GM21526 (cell line): ENCODE data around the gene CCDC184.
"Not testable (repeated sequence)": the region's sequence is repeated elsewhere in the genome, so short reads cannot be mapped to it uniquely, and the experiment has no call there.

ENCODE experiments used
- ATAC-seq: cut with Tn5 transposase; IDR thresholded peaks from one replicate; pipeline ENCODE4 v1.9.1; 2021; ENCODE audit warnings: moderate library complexity; ENCODE audit not compliant: unreplicated experiment, low FRiP score

The CCDC184 gene

DNA sequence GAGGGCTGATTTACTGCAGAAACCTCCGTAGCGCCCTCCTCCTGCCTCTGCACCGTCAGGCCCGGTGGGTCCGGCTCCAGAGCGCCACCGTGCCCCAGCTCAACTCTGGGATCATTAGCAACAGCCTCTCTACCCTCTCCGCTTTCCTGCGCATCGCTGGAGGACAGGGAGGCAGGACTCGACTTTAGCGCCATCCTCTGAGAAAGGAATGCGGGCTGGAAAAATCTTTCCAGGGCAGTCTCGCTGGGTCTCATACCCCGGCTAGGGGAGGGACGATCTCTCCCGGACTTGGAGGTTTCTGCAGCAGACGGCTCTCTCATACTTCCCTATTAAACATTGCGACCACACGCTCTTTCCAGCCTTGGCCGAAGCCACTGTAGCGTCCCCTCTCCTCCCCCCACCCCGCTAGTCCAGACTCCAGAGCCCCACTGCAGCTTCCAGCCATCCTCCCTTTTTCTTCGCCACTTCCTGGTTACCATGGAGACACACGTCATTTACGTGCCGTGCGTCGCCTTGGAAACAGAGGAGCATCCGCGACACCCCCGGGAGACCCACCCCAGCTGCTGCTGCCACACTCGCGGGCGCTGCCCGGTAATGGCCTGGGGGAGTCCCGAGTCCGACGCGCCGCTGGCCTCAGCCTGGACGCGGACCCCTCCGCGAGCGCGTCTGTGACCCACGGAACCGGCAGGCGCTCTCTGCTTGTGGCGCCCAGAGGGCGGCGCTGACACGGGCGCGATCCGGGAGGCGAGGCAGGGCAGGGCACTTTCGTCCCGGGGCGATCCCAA is at the start of gene CCDC184:
Gene CCDC184, plus strand, starts transcription at position 554 of the 785 bp plus-strand sequence. CDS start 479 bp downstream, outside the sequence.
- ATAC-seq = peak; percentile 58

DNA sequence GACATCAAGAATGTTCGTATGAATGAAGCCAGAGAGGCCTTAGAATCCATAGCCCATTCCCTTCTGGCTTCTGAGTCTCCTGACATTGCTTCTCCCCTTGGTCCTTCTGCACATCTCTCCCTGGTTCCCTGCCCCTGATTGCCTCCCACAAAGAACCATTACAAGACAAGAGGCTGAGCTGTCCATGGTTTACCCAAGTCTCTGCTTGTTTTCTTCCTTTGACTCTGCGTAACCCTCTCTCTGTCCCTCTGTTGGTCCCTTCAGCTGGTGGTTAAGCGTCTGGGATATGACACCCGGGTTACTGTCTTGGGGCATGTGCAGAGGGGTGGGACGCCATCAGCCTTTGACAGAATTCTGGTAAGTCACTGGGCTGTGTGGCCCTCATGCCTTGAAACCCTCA is 48.4 kb upstream of the CCDC184 start:
- ATAC-seq = no peak

DNA sequence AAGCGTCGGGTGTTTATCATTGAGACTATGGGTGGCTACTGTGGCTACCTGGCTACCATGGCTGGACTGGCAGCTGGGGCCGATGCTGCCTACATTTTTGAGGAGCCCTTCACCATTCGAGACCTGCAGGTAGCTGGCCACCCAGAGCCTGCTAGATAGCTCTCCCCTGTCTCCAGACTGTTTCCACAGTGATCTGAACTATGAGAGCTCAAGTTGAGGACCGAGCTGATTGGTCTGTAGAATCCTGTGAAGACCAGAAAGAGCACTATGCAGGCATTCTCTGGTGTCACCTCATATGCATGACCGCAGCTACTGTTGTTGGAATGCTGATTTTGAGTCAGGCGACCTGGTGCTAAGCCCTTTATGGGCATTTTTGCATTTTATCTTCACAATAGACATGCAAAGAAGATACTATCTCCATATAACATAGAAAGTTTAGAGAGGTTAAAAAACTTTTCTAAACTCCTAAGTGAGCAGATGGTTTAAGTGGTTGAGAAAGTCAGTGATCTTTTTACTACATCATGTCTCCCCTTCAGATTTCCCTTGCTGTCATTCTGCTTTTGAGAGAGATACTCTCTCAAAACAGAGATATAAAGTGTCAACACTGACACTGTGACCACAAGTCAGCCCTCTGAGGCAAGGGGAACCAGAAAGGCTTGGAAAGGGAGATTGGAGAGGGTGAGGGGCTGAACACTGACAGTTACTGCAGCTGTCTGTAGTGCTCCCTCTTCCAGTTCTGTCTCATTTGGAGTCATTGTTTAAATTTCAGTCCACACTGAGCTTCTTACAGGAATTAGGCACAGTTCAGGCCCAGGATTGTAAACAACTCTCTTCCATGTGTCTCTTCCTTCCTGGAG is 40.4 kb upstream of the CCDC184 start:
- no peak for ATAC-seq

DNA sequence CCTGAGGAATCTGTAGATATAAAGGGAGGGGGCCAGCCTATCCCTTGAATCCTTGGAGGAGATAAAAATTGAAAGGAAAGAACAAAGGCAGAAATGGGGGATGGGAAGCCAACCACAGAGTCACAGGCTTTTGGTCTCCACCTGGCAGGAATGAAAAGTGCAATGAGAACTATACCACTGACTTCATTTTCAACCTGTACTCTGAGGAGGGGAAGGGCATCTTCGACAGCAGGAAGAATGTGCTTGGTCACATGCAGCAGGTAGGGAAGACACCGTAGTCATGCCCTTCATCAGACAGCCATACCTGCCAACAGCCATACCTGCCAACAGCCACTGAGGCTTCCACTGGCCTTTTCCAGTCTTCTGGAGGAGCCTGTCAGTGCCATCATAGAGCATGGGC is 39.5 kb upstream of the CCDC184 start:
- no peak for ATAC-seq

DNA sequence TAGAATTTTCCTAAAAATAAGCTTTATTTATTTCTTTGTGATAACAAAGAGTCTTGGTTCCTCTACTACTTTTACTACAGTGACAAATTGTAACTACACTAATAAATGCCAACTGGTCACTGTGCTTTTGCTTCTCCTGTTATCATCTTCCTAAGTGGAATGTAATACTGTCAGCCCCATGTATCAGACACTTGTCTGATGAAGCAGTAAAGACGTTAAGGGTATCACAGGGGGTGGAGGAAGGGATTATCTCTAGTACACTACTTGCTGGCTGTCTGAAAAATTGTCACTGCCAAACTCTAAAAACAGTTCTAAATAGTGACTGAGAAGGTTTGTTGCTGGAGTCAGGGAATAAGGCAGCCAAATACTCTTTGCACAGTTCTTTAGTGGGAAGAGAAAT is 37.5 kb upstream of the CCDC184 start:
- ATAC-seq = no peak

DNA sequence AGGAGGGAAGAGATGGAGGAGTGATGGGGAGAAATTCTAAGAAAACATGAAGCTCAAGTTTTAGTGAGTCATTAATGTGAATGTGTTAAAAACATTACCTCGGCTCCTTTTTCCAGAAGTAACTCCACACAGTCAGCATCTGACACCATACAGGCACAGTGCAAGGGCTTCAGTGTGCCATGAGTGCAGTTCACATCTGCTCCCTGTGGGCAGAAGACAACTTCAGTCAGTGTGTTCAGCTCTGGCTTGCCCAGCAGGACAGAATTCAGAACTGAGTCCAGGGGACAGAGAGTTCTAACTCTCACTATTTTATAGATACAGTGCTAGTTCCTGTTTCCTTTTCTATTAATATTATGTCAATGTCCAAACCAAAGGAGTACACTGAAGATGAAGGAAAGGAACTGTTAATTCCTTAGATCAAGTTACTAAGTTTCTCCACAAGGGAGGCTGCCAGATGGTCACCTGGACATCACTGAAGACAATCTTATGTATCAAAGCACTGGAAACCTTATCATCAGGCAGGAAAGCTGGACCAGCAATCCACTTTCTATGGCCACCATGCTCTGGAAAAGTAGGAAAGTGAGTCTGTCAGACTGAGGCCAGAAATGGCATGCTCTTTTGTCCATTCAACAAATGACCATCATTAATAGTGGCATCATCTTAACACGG is 32.2 kb upstream of the CCDC184 start:
- no peak for ATAC-seq

DNA sequence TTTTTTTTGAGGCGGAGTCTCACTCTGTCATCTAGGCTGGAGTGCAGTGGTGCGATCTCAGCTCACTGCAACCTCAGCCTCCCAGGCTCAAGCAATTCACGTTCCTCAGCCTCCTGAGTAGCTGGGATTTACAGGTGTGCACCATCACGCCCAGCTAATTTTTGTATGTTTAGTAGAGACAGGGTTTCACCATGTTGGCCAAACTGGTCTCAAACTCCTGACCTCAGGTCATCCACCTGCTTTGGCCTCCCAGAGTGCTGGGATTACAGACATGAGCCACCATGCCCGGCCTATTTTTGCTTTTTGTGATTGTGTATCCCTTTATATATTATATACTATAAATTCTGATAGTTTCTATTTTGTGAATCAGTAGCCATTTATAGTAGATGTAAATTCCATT is 27.7 kb upstream of the CCDC184 start:
- not testable (repeated sequence) for ATAC-seq

DNA sequence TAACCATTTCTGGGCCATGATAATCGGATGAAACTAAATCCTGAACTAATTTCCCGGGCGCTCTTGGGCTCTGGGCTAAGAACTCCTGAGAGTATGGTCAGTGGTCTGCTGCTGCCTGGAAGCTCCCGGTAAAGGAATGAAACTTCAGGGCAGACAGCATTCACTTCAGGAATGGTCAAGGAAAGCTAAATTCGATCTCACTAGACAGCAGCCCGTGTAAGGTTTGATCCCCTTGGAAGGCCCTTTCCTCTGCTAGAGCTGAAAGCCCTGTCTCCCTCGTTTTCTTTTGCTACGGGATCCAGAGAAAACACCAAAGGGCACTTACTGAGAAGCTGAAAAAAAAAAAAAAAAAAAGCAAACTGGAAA is 26.8 kb upstream of the CCDC184 start:
- ATAC-seq = no peak

DNA sequence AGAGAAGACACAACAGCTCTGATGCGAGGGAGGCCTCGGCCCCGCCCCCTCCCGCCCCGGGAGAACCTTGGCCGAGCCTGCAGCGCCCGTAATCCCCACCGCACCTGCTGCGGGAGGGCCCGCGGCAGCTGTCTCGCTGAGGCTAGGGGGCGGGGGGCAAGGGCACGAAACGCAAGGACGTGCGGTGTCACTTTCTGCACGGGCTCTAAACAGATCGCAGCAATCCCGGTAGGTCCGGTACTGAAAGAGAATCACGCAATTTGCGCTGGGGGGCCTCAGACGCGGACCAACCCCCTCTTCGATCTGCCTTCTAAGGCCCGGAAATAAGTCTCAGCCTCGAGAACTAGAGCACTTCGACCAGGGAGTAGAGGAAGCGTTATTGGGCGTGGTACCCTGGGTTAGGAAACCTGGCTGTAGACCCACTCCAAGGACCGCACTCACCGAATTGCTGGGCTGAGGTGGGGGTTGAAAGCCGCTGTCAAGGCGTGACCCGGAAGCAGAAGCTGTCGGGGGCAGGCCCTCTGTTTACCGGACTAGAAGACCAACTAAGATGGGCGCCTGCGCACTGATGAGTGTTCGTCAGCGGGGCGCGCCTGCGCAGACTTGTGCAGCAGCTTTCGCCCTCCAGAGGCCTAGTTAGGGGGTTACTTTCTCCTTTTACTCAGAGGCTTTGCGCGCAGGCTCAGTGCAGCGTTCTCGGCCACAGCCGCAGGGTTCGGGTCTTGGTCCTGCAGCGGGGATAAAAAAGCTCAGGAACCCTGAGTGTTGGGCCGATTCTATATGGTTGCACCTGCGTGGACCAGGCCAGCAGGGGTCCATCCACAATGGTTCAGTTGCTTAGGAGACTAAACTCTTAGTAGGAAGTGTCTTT is 26.2 kb upstream of the CCDC184 start, which contains the start of gene ASB8:
Gene ASB8, minus strand, starts transcription at position 498 of the 871 bp plus-strand sequence. CDS start 4,019 bp downstream, outside the sequence.
- peak; percentile 87 for ATAC-seq

DNA sequence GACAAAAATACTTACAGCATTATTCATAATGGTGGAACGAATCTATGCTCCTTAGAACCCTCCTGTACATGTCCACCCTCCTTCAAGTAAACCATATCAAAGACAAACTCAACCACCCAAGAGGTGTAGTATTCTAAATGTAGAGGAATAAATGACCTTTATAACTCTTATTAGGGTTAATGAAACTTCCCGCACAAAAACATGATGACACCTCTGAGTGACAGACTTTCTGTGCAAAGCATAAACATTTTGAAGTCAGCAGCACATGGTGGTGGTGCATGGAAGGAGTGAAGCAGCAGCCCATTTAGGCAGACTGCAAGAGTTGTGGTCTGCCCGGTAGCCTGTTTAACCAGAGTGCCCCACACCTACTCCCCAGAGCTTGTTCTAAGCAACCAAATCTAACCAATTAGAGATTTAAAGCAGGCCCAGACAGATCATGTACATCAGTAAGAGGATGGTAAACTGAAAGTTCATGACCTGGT is 25.5 kb upstream of the CCDC184 start:
- peak; percentile 3 for ATAC-seq

DNA sequence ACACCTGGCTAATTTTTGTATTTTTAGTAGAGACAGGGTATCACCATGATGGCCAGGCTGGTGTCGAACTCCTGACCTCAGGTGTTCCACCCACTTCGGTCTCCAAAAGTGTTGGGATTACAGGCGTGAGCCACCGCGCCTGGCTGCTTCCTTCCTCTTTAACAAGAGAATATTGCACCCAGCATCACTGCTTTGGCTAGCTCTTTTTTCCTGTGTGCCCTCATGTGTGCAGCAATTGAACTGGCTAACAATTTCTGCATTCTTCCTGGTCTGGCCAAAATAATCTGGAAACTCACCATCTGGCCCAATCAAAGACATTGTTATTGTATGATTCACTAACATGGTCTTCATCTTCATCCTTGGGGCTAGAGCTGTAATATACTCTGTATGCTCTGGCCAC is 23.4 kb upstream of the CCDC184 start:
- no peak for ATAC-seq

DNA sequence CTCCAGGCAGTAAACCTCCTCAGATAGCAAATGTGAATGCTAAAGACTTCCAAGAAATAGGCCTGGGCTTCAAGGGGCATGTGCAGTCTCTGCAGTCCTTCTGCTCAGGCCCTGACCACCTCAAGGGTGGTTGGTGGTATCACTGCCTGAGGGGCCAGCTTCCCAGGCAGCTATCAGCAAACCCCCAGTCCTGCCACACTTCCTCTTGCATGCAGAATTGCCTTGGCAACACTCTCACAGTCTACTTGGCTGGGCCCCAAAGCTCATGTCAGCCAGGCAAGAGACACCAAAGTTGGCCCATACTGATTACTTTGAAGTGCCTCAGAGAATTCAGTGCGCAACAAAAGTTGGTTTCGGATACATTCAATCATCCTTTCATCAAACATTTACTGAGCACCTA is 22.6 kb upstream of the CCDC184 start:
- no peak for ATAC-seq

DNA sequence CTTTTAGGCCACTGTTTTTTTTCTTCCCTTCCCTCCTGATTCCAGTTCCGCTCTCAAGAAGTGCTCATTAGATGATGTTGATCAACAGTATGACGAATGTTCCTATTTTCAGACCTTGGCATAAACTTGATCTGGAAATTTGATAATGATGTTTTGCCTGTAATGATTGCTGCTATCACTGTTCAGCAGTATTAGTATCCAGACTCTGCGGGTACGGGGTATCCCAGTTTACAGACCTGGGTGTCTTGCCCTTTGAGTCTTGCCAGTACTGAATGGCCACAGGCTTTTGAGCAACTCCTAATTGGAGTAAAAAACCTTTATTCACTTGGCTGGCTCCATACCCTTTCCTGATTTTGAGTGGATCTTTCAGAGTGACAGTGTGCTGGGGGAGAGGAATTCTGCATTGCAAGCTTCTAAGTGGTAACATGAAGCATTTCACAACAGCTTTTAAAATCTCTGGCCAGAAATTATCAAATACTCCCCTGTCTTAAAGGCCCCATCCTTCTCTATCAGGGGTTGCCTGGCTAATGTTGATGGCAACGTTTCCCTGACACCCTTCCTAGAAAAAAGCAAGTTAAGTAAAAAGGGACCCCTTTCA is 20.2 kb upstream of the CCDC184 start:
- ATAC-seq = no peak

DNA sequence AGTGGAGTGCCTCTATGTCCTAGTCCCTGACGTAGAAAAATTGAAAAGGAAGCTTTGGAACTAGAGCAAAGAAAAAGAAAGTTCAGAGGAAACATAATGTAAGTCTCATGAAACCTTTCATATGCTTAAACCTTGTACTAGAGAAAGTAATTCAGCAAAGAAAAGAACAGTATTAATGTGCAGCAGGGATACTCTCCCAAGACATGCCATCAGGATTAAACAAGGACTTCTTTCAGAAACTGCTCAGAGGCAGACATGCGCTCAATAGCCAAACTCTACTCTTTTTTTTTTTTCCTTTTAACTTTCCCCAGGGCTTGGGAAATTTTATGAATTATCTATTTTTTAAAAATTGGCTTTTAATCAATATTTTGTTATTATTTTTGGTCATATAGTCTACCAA is 19.0 kb upstream of the CCDC184 start:
- ATAC-seq = no peak

DNA sequence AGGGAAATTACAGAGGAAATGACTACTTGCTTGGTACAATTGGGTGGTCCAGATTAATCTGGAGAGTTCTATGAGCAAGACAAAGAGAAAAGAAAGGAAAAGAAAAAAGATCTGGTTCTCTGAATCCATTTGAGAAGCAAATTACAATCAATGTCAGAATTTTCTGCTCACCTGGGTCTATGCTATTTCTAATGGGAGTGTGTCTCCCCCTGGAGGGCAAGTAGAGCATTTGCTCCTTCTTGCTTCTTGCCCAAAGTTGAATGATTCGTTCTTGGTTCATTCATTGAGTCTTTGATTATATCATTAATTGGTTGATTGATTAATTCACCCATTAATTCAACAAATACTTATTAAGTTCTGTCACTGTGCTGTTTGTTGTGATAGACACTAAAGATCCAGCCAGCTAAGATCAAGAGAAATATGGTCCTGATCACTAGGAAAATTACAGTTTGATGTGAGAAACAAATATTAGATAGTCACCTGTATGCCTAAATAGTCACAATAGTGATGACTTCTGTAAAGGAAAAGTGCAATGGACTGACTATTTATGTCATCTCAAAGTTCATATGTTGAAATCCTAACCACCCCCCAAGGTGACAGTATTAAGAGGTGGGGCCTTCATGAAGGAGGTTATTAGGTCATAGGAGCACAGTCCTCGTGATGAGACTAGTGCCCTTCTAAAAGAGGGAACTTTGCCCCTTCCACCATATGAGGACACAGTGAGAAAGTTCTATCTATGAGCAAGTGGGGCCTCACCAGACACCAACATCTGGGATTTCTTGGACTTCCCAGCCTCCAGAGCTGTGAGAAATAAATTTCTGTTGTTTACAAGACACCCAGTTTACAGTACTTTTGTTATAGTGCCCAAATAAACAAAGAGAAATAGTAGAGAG is 18.1 kb upstream of the CCDC184 start:
- no peak for ATAC-seq

DNA sequence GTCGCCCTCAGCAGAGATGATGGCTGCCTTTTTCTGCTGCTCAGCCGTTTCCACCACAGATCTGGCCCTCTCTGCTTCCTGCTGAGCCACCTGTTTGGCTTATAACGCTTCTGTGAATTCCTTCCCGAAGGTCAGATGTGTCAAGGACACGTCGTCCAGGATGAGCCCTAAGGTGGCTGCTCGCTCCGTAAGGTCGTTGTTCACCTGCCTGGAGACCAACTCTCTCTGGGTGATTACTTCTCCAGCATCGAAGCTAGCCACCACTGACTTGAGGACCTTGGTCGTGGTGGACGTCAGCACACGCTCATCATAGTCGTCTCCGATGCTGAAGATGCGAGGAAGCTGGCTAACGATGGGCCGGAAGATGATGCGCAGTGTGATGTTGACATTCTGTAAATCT is 14.4 kb upstream of the CCDC184 start:
- ATAC-seq = no peak

DNA sequence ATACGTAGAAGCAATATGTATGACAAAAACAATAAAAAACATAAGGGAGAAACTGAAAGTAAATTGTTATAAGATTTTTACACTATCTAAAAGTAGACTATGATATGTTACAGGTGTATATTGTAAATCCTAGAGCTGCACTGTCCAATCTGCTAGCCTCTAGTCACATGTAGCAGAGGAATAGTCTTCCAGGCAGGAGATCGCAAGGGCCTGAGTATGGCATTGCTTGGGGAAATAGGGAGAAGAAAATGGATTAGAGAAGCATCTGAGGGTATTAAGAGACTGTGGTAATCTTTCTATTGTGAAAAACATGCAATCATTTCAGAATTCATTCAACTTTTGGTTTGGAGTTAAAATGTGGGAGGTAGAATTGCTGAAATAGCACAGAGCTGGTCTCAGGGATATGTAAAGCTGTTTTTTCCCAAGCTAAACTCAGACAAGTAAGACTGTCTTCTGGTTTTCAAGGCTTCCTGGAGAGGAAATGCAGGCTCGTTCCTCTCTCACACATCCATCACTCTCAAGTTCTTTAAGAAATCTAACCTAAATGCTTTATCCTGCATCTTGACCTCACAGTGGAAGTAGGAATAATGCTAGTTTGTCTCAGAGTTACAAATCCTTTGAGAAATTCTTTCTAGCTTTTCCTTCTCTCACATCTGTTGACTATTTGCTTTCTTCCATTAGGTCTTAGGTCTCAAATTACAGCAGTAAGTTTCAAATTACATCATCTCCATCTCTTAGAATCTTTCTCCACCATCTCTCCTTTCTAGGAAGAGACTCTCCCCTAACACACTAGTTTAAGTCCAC is 7.6 kb upstream of the CCDC184 start:
- ATAC-seq = no peak

DNA sequence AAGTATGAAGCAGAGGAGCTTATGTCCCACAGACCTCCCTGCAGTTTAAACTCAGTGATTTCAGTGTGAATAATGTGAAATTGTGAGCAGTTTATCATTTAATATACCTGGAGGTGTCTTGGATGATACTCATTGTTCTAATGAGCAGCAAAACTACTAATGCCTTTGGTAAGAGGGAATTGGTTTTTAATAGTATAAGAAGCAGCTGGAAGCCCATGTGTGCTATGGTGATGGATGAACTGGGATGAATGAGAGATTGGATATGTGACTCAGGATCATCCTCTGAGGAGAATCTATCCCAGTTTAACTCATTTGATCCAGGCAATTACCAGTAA is 7.1 kb upstream of the CCDC184 start:
- ATAC-seq = no peak
